ENCODE data around the gene PCBP3. TPM values are rescaled to one million over a fixed set of nuclear protein-coding genes. Genes with fewer than 3 reads are reported as not detected.

PCBP3 gene
- total and polyA plus RNA-seq, 10 of the 15 experiments (the other 5 are each of a cell fraction or from before 2014, with no cell fraction given) = 0.09 to 1.3 (median 0.46) TPM; not detected in 3

- no peak overlapping the region for H3K4me3 ChIP-seq
- no peaks in the 10 kb centered on the region for H3K27me3 ChIP-seq (replicated peaks in 1 of 2; ENCODE audit: control insufficient read depth in 2 of 2, insufficient read depth in 2 of 2, low read length in 1 of 2)
- FAIRE-seq (no peak), DNase-seq (ENCODE audit: low read depth, low spot score) (no peak), ATAC-seq (no peak)
- no peak overlapping the region for H2AFZ ChIP-seq (ENCODE audit: control insufficient read depth, low read depth, low read length)
- H3K27ac ChIP-seq (ENCODE audit: control insufficient read depth, insufficient read depth) = no peak overlapping the region
- no peaks in the 10 kb centered on the region for H3K36me3 ChIP-seq (ENCODE audit: control insufficient read depth in 2 of 2, insufficient read depth in 2 of 2, low read length in 1 of 2)
- WGBS (ENCODE audit: insufficient coverage, insufficient replicate concordance, low lambda C conversion rate, missing lambda C conversion rate) = 60% methylated on average over 14 of the region's 14 CpGs
- ChIA-PET SMC1A (ENCODE audit: uncharacterized antibody, unreplicated experiment) (no interaction called here), RAD21 (ENCODE audit: unreplicated experiment) (no interaction called here), POLR2A (no interaction called here), CTCF (no interaction called here)
- H3K4me1 ChIP-seq (ENCODE audit: control insufficient read depth, insufficient read depth, low read length) = no peaks in the 10 kb centered on the region
- no peaks in the 10 kb centered on the region for H3K79me2 ChIP-seq (ENCODE audit: control insufficient read depth, insufficient read depth, low read length)
- intact Hi-C loops (cut with micrococcal nuclease; ENCODE audit: unreplicated experiment) = no loop called here
- H3K9me3 ChIP-seq (replicated peaks; ENCODE audit: control insufficient read depth, insufficient read depth, low read length) = no peaks in the 10 kb centered on the region
- TF ChIP-seq SREBF1 (IDR thresholded peaks at IDR 0.05; ENCODE audit: low read length) = no peak
- TF ChIP-seq, protein P1, sequence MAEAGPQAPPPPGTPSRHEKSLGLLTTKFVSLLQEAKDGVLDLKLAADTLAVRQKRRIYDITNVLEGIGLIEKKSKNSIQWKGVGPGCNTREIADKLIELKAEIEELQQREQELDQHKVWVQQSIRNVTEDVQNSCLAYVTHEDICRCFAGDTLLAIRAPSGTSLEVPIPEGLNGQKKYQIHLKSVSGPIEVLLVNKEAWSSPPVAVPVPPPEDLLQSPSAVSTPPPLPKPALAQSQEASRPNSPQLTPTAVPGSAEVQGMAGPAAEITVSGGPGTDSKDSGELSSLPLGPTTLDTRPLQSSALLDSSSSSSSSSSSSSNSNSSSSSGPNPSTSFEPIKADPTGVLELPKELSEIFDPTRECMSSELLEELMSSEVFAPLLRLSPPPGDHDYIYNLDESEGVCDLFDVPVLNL (IDR thresholded peaks at IDR 0.05; ENCODE audit: low read depth, low read length) = no peak
- no peak for TF ChIP-seq EZH2 (IDR thresholded peaks at IDR 0.05; ENCODE audit: borderline replicate concordance, control insufficient read depth, low read depth, low read length)
- TF ChIP-seq, protein P2, sequence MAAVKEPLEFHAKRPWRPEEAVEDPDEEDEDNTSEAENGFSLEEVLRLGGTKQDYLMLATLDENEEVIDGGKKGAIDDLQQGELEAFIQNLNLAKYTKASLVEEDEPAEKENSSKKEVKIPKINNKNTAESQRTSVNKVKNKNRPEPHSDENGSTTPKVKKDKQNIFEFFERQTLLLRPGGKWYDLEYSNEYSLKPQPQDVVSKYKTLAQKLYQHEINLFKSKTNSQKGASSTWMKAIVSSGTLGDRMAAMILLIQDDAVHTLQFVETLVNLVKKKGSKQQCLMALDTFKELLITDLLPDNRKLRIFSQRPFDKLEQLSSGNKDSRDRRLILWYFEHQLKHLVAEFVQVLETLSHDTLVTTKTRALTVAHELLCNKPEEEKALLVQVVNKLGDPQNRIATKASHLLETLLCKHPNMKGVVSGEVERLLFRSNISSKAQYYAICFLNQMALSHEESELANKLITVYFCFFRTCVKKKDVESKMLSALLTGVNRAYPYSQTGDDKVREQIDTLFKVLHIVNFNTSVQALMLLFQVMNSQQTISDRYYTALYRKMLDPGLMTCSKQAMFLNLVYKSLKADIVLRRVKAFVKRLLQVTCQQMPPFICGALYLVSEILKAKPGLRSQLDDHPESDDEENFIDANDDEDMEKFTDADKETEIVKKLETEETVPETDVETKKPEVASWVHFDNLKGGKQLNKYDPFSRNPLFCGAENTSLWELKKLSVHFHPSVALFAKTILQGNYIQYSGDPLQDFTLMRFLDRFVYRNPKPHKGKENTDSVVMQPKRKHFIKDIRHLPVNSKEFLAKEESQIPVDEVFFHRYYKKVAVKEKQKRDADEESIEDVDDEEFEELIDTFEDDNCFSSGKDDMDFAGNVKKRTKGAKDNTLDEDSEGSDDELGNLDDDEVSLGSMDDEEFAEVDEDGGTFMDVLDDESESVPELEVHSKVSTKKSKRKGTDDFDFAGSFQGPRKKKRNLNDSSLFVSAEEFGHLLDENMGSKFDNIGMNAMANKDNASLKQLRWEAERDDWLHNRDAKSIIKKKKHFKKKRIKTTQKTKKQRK (IDR thresholded peaks at IDR 0.05; ENCODE audit: low read depth, low read length) = no peak
- TF ChIP-seq LARP7 (IDR thresholded peaks at IDR 0.05) = no peak
- TF ChIP-seq HDAC2 (IDR thresholded peaks at IDR 0.05) = no peak
- TF ChIP-seq FOXM1 (IDR thresholded peaks at IDR 0.05; ENCODE audit: low read depth, low read length) = no peak
- TF ChIP-seq, protein P3, sequence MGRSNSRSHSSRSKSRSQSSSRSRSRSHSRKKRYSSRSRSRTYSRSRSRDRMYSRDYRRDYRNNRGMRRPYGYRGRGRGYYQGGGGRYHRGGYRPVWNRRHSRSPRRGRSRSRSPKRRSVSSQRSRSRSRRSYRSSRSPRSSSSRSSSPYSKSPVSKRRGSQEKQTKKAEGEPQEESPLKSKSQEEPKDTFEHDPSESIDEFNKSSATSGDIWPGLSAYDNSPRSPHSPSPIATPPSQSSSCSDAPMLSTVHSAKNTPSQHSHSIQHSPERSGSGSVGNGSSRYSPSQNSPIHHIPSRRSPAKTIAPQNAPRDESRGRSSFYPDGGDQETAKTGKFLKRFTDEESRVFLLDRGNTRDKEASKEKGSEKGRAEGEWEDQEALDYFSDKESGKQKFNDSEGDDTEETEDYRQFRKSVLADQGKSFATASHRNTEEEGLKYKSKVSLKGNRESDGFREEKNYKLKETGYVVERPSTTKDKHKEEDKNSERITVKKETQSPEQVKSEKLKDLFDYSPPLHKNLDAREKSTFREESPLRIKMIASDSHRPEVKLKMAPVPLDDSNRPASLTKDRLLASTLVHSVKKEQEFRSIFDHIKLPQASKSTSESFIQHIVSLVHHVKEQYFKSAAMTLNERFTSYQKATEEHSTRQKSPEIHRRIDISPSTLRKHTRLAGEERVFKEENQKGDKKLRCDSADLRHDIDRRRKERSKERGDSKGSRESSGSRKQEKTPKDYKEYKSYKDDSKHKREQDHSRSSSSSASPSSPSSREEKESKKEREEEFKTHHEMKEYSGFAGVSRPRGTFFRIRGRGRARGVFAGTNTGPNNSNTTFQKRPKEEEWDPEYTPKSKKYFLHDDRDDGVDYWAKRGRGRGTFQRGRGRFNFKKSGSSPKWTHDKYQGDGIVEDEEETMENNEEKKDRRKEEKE (IDR thresholded peaks at IDR 0.05) = no peak
- H3K9ac ChIP-seq (ENCODE audit: control insufficient read depth, insufficient read depth, low read length) = no peak overlapping the region
- no peak overlapping the region for H3K4me2 ChIP-seq (ENCODE audit: control insufficient read depth, insufficient read depth)
- in situ Hi-C loops (cut with MboI) = no loop called here
- no TSS peak for BruUV-seq (replicated peaks)
- H4K20me1 ChIP-seq (ENCODE audit: control insufficient read depth, insufficient read depth) = no peaks in the 10 kb centered on the region
These were observed 217.8 kb downstream of the PCBP3 start for GRCh38 chr21:45861156-45861870.

Measured in GM12878 (cell line).